ENCODE data around the gene SRD5A1.

Gene SRD5A1

GRCh38 chr5:6686915-6687409 lies 53.7 kb downstream of the SRD5A1 start:
- DNase-seq: no peak

GRCh38 chr5:6687505-6687904 lies 54.3 kb downstream of the SRD5A1 start:
- DNase-seq: no peak

GRCh38 chr5:6692906-6693305 lies 59.7 kb downstream of the SRD5A1 start:
- no peak for DNase-seq

- no peak for DNase-seq
Measured at GRCh38 chr5:6698696-6699095, 65.5 kb downstream of the SRD5A1 start.

- DNase-seq: no peak
Measured at GRCh38 chr5:6699357-6699756, 66.1 kb downstream of the SRD5A1 start.

GRCh38 chr5:6700074-6700684 lies 66.9 kb downstream of the SRD5A1 start:
- no peak for DNase-seq

GRCh38 chr5:6700685-6701355 lies 67.6 kb downstream of the SRD5A1 start:
- DNase-seq: no peak

GRCh38 chr5:6701491-6701890 lies 68.3 kb downstream of the SRD5A1 start:
- no peak for DNase-seq

- no peak for DNase-seq
Measured at GRCh38 chr5:6702633-6703032, 69.4 kb downstream of the SRD5A1 start.

GRCh38 chr5:6703806-6704205 lies 70.6 kb downstream of the SRD5A1 start:
- DNase-seq: no peak

- no peak for DNase-seq
Measured at GRCh38 chr5:6704361-6704851, 71.2 kb downstream of the SRD5A1 start.

- DNase-seq: no peak
Measured at GRCh38 chr5:6705088-6705487, 71.8 kb downstream of the SRD5A1 start.

- DNase-seq: no peak
Measured at GRCh38 chr5:6705959-6706358, 72.7 kb downstream of the SRD5A1 start.

- no peak for DNase-seq
Measured at GRCh38 chr5:6707852-6708251, 74.6 kb downstream of the SRD5A1 start.

- DNase-seq: no peak
Measured at GRCh38 chr5:6708814-6709213, 75.6 kb downstream of the SRD5A1 start.

- DNase-seq: no peak
Measured at GRCh38 chr5:6710070-6710469, 76.8 kb downstream of the SRD5A1 start.

GRCh38 chr5:6710551-6711318 lies 77.5 kb downstream of the SRD5A1 start:
- DNase-seq: no peak

- DNase-seq: no peak
Measured at GRCh38 chr5:6711409-6712141, 78.3 kb downstream of the SRD5A1 start.

GRCh38 chr5:6712142-6712576 lies 78.9 kb downstream of the SRD5A1 start:
- DNase-seq: peak; percentile 42

GRCh38 chr5:6712577-6713273 lies 79.5 kb downstream of the SRD5A1 start:
- peak; percentile 98 for DNase-seq

- DNase-seq: no peak
Measured at GRCh38 chr5:6713274-6714225, 80.3 kb downstream of the SRD5A1 start, which contains the start of gene TENT4A. Gene TENT4A, plus strand, starts transcription at chr5:6713432. Its CDS starts 552 bp downstream, at chr5:6713984.

Data from CD4-positive, alpha-beta T cell treated with Interferon gamma for 1 hour (primary cell).